Calu3 (cell line): ENCODE measurements around the gene C20orf173. TPM values are rescaled to one million over a fixed set of nuclear protein-coding genes. Genes with fewer than 3 reads are reported as not detected.
A peak's percentile ranks its signal among the peaks of the same experiment; 100 is the strongest.

Experiments used
- BruUV-seq: library from RNA; stranded (reverse); fragments of 400-500 nt; replicated peaks from 2 replicates; lab custom pipeline; 2021; lab: Mats Ljungman, UMichigan
- CTCF ChIA-PET: fragments of 300-600 bp; sonication (Branson Sonifier 250); formaldehyde crosslinking; loops from one replicate; lab custom pipeline; 2022; ENCODE audit warnings: antibody characterized with exemption; lab: Charles Lee
- DNase-seq: peaks from one replicate; pipeline ENCODE4 v3.0.0; 2022
- H3K27ac Mint-ChIP-seq: one replicate; pipeline ENCODE4 v1.8.0; 2022; ENCODE audit warnings: mixed read lengths; ENCODE audit not compliant: unreplicated experiment
- H3K27me3 Mint-ChIP-seq: one replicate; pipeline ENCODE4 v1.8.0; 2022; ENCODE audit warnings: mixed read lengths; ENCODE audit not compliant: unreplicated experiment
- H3K36me3 Mint-ChIP-seq: one replicate; pipeline ENCODE4 v1.8.0; 2022; ENCODE audit warnings: mild to moderate bottlenecking, moderate library complexity, mixed read lengths; ENCODE audit not compliant: insufficient read depth, unreplicated experiment
- H3K4me1 Mint-ChIP-seq: one replicate; pipeline ENCODE4 v1.8.0; 2022; ENCODE audit warnings: mild to moderate bottlenecking, low read depth, mixed read lengths; ENCODE audit not compliant: unreplicated experiment
- H3K4me3 Mint-ChIP-seq: one replicate; pipeline ENCODE4 v1.8.0; 2022; ENCODE audit warnings: mild to moderate bottlenecking, low read depth, moderate library complexity, mixed read lengths; ENCODE audit not compliant: unreplicated experiment
- H3K9me3 Mint-ChIP-seq: one replicate; pipeline ENCODE4 v1.8.0; 2022; ENCODE audit warnings: low read depth, mixed read lengths; ENCODE audit not compliant: unreplicated experiment
- CTCF ChIP-seq: fragments of 200-600 bp; IDR thresholded peaks from one replicate; pipeline ENCODE4 v1.8.0; 2022; ENCODE audit warnings: antibody characterized with exemption; ENCODE audit not compliant: unreplicated experiment
- intact Hi-C: fragments of 100-400 bp; cut with micrococcal nuclease; formaldehyde crosslinking; loops from one replicate; pipeline ENCODE4 v1.10.0; 2022; ENCODE audit not compliant: unreplicated experiment
- total RNA-seq: library from RNA; stranded (reverse); gene quantifications from 2 replicates; pipeline ENCODE4 v1.2.3, GENCODE V29; 2022

The C20orf173 gene
- total RNA-seq, 1 experiment from 2014 or later: not detected

- peak; percentile 87 for DNase-seq
- H3K27me3 Mint-ChIP-seq: no peaks in the 10 kb centered on the region
- peak overlapping the region; percentile 74 for H3K27ac Mint-ChIP-seq
- H3K9me3 Mint-ChIP-seq: no peaks in the 10 kb centered on the region
- no peak for TF ChIP-seq CTCF
- H3K4me1 Mint-ChIP-seq: peaks cover 30% of the 10 kb centered on the region
- intact Hi-C loops: no loop called here
- CTCF ChIA-PET: interaction anchor here (0.7 to 1.4 kb wide), 5 partner anchors 28 to 416 kb away, joined by 3 to 9 read pairs (median 4); partner anchors contain the start of gene SPAG4
- peaks cover 35% of the 10 kb centered on the region for H3K36me3 Mint-ChIP-seq
- peak overlapping the region; percentile 20 for H3K4me3 Mint-ChIP-seq
- BruUV-seq: no TSS peak
Measured at GRCh38 chr20:35575958-35576357, 46.5 kb upstream of the C20orf173 start.

GRCh38 chr20:35572838-35573237, 43.4 kb upstream of the C20orf173 start:
- intact Hi-C loops: no loop called here

GRCh38 chr20:35571555-35571954, 42.1 kb upstream of the C20orf173 start:
- Mint-ChIP-seq H3K27me3 (no peaks in the 10 kb centered on the region), H3K36me3 (peaks cover 36% of the 10 kb centered on the region), H3K4me3 (no peak overlapping the region), H3K4me1 (peaks cover 25% of the 10 kb centered on the region), H3K9me3 (no peaks in the 10 kb centered on the region), H3K27ac (no peak overlapping the region)
- no peak for DNase-seq
- intact Hi-C loops: no loop called here
- no peak for TF ChIP-seq CTCF
- CTCF ChIA-PET: interaction anchor here (0.7 to 1.2 kb wide), 3 partner anchors 16 to 126 kb away, joined by 3 to 4 read pairs (median 3); no protein-coding TSS in a partner anchor
- BruUV-seq: no TSS peak

More at GRCh38 chr20:35572838-35573237, 43.4 kb upstream of the C20orf173 start:
- Mint-ChIP-seq H3K27me3 (no peaks in the 10 kb centered on the region), H3K36me3 (peaks cover 36% of the 10 kb centered on the region), H3K4me1 (peaks cover 31% of the 10 kb centered on the region), H3K4me3 (no peak overlapping the region), H3K27ac (no peak overlapping the region), H3K9me3 (no peaks in the 10 kb centered on the region)
- no peak for TF ChIP-seq CTCF
- BruUV-seq: no TSS peak
- no peak for DNase-seq
- CTCF ChIA-PET: interaction anchor here (0.9 kb wide), 1 partner anchor 8 kb away, joined by 3 read pairs; no protein-coding TSS in a partner anchor

GRCh38 chr20:35568645-35569044, 39.2 kb upstream of the C20orf173 start:
- peaks cover 18% of the 10 kb centered on the region for H3K36me3 Mint-ChIP-seq
- peak; percentile 62 for DNase-seq
- CTCF ChIA-PET: interaction anchor here (0.6 to 1.3 kb wide), 6 partner anchors 36 to 1489 kb away, joined by 3 to 14 read pairs (median 6); no protein-coding TSS in a partner anchor
- no peaks in the 10 kb centered on the region for H3K27me3 Mint-ChIP-seq
- no peaks in the 10 kb centered on the region for H3K9me3 Mint-ChIP-seq
- H3K27ac Mint-ChIP-seq: no peak overlapping the region
- BruUV-seq: no TSS peak
- TF ChIP-seq CTCF: peak; percentile 74
- intact Hi-C loops: loop anchor here (2.0 kb wide), 2 partner anchors 50 to 94 kb away; no protein-coding TSS in a partner anchor
- peaks cover 8% of the 10 kb centered on the region for H3K4me1 Mint-ChIP-seq
- no peak overlapping the region for H3K4me3 Mint-ChIP-seq
